ENCODE measurements around the gene NUP188.
A peak's percentile ranks its signal among the peaks of the same experiment; 100 is the strongest.

NUP188 gene

GRCh38 chr9:128947527-128948301 is at the start of gene NUP188, which contains the start of gene DOLK:
TSS of gene NUP188 (plus strand) at chr9:128947699. CDS start at chr9:128947720, 21 bp downstream.
TSS of gene DOLK (minus strand) at chr9:128947603. CDS start at chr9:128947303, 300 bp downstream.
- peak; percentile 99 for DNase-seq

- no peak for DNase-seq
These were observed 49.1 kb upstream of the NUP188 start for GRCh38 chr9:128898382-128898781.

- DNase-seq: no peak
These were observed 48.5 kb upstream of the NUP188 start for GRCh38 chr9:128898845-128899565.

GRCh38 chr9:128899566-128900322 is 47.8 kb upstream of the NUP188 start:
- DNase-seq: peak in 1 of 2 experiments; percentile 46

GRCh38 chr9:128901379-128901778 is 46.1 kb upstream of the NUP188 start:
- no peak for DNase-seq

GRCh38 chr9:128901822-128902221 is 45.7 kb upstream of the NUP188 start:
- DNase-seq: peak in 1 of 2 experiments; percentile 18

GRCh38 chr9:128902351-128903078 is 45.0 kb upstream of the NUP188 start:
- DNase-seq: peak; percentile 84 to 86

- no peak for DNase-seq
These were observed 44.4 kb upstream of the NUP188 start for GRCh38 chr9:128903079-128903461.

GRCh38 chr9:128903871-128904620 is 43.5 kb upstream of the NUP188 start:
- peak in 1 of 2 experiments; percentile 31 for DNase-seq

- no peak for DNase-seq
These were observed 41.5 kb upstream of the NUP188 start for GRCh38 chr9:128905964-128906363.

GRCh38 chr9:128906741-128907140 is 40.8 kb upstream of the NUP188 start:
- DNase-seq: no peak

GRCh38 chr9:128908372-128908771 is 39.1 kb upstream of the NUP188 start:
- DNase-seq: no peak

GRCh38 chr9:128909859-128910258 is 37.6 kb upstream of the NUP188 start:
- no peak for DNase-seq

GRCh38 chr9:128910906-128911305 is 36.6 kb upstream of the NUP188 start:
- DNase-seq: no peak

- no peak for DNase-seq
These were observed 35.9 kb upstream of the NUP188 start for GRCh38 chr9:128911529-128912035.

- DNase-seq: peak in 1 of 2 experiments; percentile 32
These were observed 35.1 kb upstream of the NUP188 start for GRCh38 chr9:128912270-128912853.

GRCh38 chr9:128913048-128913900 is 34.2 kb upstream of the NUP188 start:
- DNase-seq: no peak

GRCh38 chr9:128913995-128914772 is 33.3 kb upstream of the NUP188 start:
- DNase-seq: no peak

- no peak for DNase-seq
These were observed 31.3 kb upstream of the NUP188 start for GRCh38 chr9:128916204-128916603.

All from activated CD4-positive, alpha-beta T cell treated with anti-CD3 and anti-CD28 coated beads, Interleukin-2, amount 50 U/mL, for 48 hours (primary cell).